ENCODE results near the gene MBL2. TPM values are rescaled to one million over a fixed set of nuclear protein-coding genes. Genes with fewer than 3 reads are reported as not detected.

The MBL2 gene
- total RNA-seq, 1 experiment from 2014 or later: not detected

GRCh38 chr10:52777414-52777813 is 4.8 kb upstream of the MBL2 start:
- DNase-seq: no peak
- no peaks in the 10 kb centered on the region for H3K27me3 ChIP-seq
- H3K4me3 ChIP-seq: no peak overlapping the region
- no peaks in the 10 kb centered on the region for H3K9me3 ChIP-seq
- no peaks in the 10 kb centered on the region for H3K36me3 ChIP-seq

GRCh38 chr10:52776471-52776903 is 3.9 kb upstream of the MBL2 start:
- Histone ChIP-seq H3K4me3 (no peak overlapping the region), H3K9me3 (no peaks in the 10 kb centered on the region), H3K36me3 (no peaks in the 10 kb centered on the region), H3K27me3 (no peaks in the 10 kb centered on the region)
- no peak for DNase-seq

- no peak overlapping the region for H3K4me3 ChIP-seq
- no peaks in the 10 kb centered on the region for H3K9me3 ChIP-seq
- no peak for DNase-seq
- no peaks in the 10 kb centered on the region for H3K36me3 ChIP-seq
- no peaks in the 10 kb centered on the region for H3K27me3 ChIP-seq
Observed at GRCh38 chr10:52775132-52775647, 2.6 kb upstream of the MBL2 start.

GRCh38 chr10:52774600-52775106 is 2.1 kb upstream of the MBL2 start:
- DNase-seq: no peak
- H3K27me3 ChIP-seq: no peaks in the 10 kb centered on the region
- H3K9me3 ChIP-seq: no peaks in the 10 kb centered on the region
- no peaks in the 10 kb centered on the region for H3K36me3 ChIP-seq
- no peak overlapping the region for H3K4me3 ChIP-seq

GRCh38 chr10:52774182-52774581 is 1.6 kb upstream of the MBL2 start:
- no peaks in the 10 kb centered on the region for H3K9me3 ChIP-seq
- H3K36me3 ChIP-seq: no peaks in the 10 kb centered on the region
- no peak overlapping the region for H3K4me3 ChIP-seq
- DNase-seq: no peak
- H3K27me3 ChIP-seq: no peaks in the 10 kb centered on the region

- Histone ChIP-seq H3K36me3 (no peaks in the 10 kb centered on the region), H3K9me3 (no peaks in the 10 kb centered on the region), H3K27me3 (no peaks in the 10 kb centered on the region), H3K4me3 (no peak overlapping the region)
- peak; percentile 11 for DNase-seq
Observed at GRCh38 chr10:52771534-52772445, 794 bp downstream of the MBL2 start.

GRCh38 chr10:52770904-52771303 is 1.7 kb downstream of the MBL2 start:
- H3K4me3 ChIP-seq: no peak overlapping the region
- H3K9me3 ChIP-seq: no peaks in the 10 kb centered on the region
- no peaks in the 10 kb centered on the region for H3K36me3 ChIP-seq
- H3K27me3 ChIP-seq: no peaks in the 10 kb centered on the region
- no peak for DNase-seq

- H3K27me3 ChIP-seq: no peaks in the 10 kb centered on the region
- H3K4me3 ChIP-seq: no peak overlapping the region
- H3K36me3 ChIP-seq: no peaks in the 10 kb centered on the region
- no peak for DNase-seq
- no peaks in the 10 kb centered on the region for H3K9me3 ChIP-seq
Observed at GRCh38 chr10:52769966-52770365, 2.6 kb downstream of the MBL2 start.

GRCh38 chr10:52768001-52768532 is 4.5 kb downstream of the MBL2 start:
- DNase-seq: no peak
- no peaks in the 10 kb centered on the region for H3K36me3 ChIP-seq
- no peak overlapping the region for H3K4me3 ChIP-seq
- no peaks in the 10 kb centered on the region for H3K27me3 ChIP-seq
- H3K9me3 ChIP-seq: no peaks in the 10 kb centered on the region

- no peak for DNase-seq
Observed at GRCh38 chr10:52762088-52762487, 10.5 kb downstream of the MBL2 start.

GRCh38 chr10:52759154-52759553 is 13.4 kb downstream of the MBL2 start:
- no peak for DNase-seq
- H3K36me3 ChIP-seq: no peaks in the 10 kb centered on the region
- H3K4me3 ChIP-seq: no peak overlapping the region
- no peaks in the 10 kb centered on the region for H3K9me3 ChIP-seq
- no peaks in the 10 kb centered on the region for H3K27me3 ChIP-seq

More at GRCh38 chr10:52762088-52762487, 10.5 kb downstream of the MBL2 start:
- Histone ChIP-seq H3K4me3 (no peak overlapping the region), H3K9me3 (no peaks in the 10 kb centered on the region), H3K27me3 (no peaks in the 10 kb centered on the region), H3K36me3 (no peaks in the 10 kb centered on the region)

GRCh38 chr10:52758406-52758805 is 14.2 kb downstream of the MBL2 start:
- no peaks in the 10 kb centered on the region for H3K27me3 ChIP-seq

GRCh38 chr10:52757773-52758172 is 14.8 kb downstream of the MBL2 start:
- no peaks in the 10 kb centered on the region for H3K9me3 ChIP-seq
- H3K36me3 ChIP-seq: no peaks in the 10 kb centered on the region
- no peaks in the 10 kb centered on the region for H3K27me3 ChIP-seq
- no peak overlapping the region for H3K4me3 ChIP-seq
- DNase-seq: no peak

More at GRCh38 chr10:52758406-52758805, 14.2 kb downstream of the MBL2 start:
- H3K4me3 ChIP-seq: no peak overlapping the region
- no peaks in the 10 kb centered on the region for H3K9me3 ChIP-seq
- no peak for DNase-seq
- no peaks in the 10 kb centered on the region for H3K36me3 ChIP-seq

GRCh38 chr10:52756966-52757365 is 15.6 kb downstream of the MBL2 start:
- Histone ChIP-seq H3K9me3 (no peaks in the 10 kb centered on the region), H3K27me3 (no peaks in the 10 kb centered on the region), H3K36me3 (no peaks in the 10 kb centered on the region), H3K4me3 (no peak overlapping the region)
- no peak for DNase-seq

- no peaks in the 10 kb centered on the region for H3K36me3 ChIP-seq
- H3K4me3 ChIP-seq: no peak overlapping the region
- DNase-seq: no peak
- no peaks in the 10 kb centered on the region for H3K9me3 ChIP-seq
- H3K27me3 ChIP-seq: no peaks in the 10 kb centered on the region
Observed at GRCh38 chr10:52756295-52756694, 16.3 kb downstream of the MBL2 start.

GRCh38 chr10:52755297-52756062 is 17.1 kb downstream of the MBL2 start:
- Histone ChIP-seq H3K4me3 (no peak overlapping the region), H3K9me3 (no peaks in the 10 kb centered on the region), H3K27me3 (no peaks in the 10 kb centered on the region), H3K36me3 (no peaks in the 10 kb centered on the region)
- no peak for DNase-seq
